Left forelimb (tissue), 1 donor: ENCODE results near the gene SPRED3.
A peak's percentile ranks its signal among the peaks of the same experiment; 100 is the strongest.

Source experiments
- DNase-seq: peaks from one replicate; pipeline ENCODE4 v3.0.0-alpha.2; 2018; ENCODE audit warnings: low spot score

Gene SPRED3

GRCh38 chr19:38373907-38374331 is 14.6 kb upstream of the SPRED3 start:
- DNase-seq, result no peak

- peak; percentile 99 for DNase-seq
Observed at GRCh38 chr19:38374332-38375097, 14.0 kb upstream of the SPRED3 start, which contains the start of gene PSMD8. Gene PSMD8, plus strand, starts transcription at chr19:38374571. Its CDS starts 31 bp downstream, at chr19:38374602.

GRCh38 chr19:38375098-38375493 is 13.4 kb upstream of the SPRED3 start:
- DNase-seq, result no peak

DNA sequence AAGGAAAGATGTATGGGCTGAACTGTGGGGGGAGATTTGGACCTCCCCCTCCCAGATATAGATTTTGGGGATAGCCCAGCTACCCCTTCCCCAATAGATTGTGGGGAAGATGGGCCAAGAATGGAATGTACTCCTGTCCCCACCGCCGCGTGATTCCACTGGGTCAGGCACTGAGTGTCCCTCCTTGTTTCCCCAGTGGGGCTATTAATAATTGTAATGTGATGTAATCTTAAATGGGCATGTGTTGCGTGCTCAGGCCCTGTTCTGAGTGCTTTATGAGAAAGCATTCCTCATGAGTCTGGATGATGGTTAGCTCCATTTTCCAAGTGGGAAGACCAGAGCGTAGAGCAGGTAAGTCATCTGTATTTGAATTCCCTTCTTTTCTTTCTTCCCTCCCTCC is 12.7 kb upstream of the SPRED3 start:
- no peak for DNase-seq

DNA sequence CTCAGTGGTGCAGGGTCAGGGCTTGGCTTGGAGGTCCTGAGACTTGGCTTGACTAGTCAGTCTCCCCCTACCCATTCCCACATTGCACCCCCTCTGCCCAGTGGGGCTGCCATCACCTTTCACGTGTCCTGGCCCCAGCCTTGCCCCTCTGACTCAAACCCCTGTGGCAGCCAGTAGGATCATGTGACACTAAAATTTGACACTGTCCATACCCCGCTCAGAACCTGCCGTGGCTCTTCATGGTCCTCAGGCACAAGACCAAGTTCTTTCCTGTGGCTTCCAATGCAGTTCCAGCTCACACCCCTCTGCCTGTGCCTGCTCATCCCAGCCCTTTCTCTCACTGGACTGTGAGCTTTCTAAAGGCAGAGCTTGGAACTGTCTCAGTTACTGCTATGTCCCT is 11.9 kb upstream of the SPRED3 start:
- DNase-seq, result no peak

DNA sequence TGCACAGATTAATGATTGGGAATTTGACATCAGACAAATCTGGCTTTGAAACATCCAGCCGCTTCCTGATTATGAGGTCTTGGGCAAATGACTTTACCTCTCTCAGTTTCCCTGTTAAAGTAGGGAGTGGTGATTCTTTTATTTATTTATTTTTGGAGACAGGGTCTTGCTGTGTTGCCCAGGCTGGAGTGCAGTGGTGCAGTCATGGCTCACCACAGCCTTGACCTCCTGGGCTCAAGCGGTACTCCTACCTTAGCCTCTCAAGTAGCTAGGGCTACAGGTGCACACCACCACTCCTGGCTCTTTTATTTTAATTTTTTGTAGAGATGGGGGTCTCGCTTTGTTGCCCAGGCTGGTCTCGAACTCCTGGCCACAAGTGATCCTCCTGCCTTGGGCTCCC is 11.4 kb upstream of the SPRED3 start:
- DNase-seq, result no peak

DNA sequence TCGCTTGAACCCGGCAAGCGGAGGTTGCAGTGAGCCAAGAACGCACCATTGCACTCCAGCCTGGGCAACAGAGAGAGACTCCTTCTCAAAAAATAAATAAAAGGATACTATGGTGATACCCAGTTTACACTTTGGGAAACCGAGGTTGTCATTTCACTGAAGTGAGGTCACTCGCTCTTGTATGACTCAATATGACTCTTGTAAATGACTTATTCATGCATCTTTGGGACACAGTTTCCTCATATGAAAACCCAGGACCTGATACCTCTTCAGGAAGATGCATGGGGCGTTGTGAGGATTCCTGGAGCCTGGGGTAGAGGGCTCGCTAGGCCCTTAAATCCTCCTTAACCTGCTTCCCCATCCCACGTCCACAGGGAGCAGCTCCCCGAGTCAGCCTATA is 9.6 kb upstream of the SPRED3 start:
- DNase-seq, result no peak

DNA sequence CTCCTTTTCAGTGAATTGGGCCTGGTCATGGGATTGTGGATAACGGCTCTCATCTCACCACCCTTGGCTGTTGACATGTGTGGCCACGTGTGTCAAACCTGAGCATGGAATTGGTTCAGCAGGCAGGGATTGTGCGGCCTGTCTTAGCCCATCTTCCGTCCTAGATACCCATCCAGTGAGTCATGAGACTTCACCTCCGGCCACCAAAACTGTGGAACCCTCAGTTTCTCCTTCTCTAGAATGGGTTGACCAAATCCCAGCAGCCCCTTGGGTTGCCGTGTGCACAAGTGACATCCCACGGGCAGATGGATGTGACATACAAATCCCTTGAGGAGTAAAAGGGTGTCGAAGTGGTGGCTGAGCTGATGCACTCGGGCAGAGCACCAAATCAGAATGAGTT is 7.4 kb upstream of the SPRED3 start:
- no peak for DNase-seq

DNA sequence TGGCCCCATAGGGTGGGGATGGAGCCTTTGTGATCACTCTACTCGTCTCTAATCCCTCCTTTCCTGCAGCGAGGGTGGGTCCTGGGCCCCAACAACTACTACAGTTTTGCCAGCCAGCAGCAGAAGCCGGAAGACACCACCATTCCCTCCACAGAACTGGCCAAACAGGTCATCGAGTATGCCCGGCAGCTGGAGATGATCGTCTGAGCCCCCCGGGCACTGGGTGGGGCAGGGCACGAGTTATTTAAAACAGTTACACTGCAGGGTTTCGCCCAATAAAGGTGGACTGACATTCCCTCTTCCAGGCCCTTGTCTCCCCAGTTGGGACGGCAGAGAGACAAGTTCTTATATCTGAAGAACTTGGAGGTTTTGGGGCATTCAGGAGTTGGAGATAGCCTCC is 5.3 kb upstream of the SPRED3 start:
- DNase-seq, result no peak

GRCh38 chr19:38383743-38384142 is 4.8 kb upstream of the SPRED3 start:
- no peak for DNase-seq

DNA sequence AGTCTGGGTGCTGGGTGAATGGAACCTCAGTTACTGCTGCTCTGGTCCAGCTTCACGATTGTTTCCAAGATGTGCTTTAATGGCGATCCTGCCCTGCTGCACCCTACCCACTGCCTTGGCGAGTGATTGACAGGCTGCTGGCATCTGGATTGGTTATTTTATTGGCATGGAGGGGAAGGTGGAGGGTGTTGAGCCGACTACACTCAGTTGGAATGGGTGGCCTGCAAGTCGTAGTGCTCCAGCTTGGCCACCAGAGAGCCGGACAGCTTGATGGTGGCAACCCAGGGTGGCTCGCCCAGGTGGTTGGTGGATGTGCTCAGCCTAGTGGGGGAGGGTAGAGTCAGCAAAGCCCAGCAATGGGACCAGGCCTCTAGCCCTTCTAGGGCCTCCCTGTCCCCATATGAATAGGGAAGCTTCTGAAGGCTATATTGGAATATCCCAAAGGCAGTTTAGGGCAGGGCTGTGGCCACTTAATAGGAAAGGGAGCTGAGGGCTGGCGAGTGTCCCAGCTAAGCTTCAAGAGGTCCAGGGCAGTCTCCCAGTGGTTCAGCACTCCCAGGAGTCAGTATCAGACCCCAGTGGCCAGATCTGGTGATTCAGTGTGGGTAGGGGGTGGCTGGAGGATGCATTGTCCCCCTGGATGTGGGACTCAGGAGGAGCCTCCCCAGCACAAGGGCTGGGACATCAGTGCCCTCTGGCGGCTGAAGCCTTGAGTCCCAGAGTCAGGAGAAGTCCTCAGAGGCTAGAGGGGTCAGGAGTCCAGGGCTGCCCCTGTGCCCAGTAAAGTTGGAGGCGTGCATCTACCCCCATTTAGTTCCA is 4.1 kb upstream of the SPRED3 start:
- DNase-seq, result no peak

DNA sequence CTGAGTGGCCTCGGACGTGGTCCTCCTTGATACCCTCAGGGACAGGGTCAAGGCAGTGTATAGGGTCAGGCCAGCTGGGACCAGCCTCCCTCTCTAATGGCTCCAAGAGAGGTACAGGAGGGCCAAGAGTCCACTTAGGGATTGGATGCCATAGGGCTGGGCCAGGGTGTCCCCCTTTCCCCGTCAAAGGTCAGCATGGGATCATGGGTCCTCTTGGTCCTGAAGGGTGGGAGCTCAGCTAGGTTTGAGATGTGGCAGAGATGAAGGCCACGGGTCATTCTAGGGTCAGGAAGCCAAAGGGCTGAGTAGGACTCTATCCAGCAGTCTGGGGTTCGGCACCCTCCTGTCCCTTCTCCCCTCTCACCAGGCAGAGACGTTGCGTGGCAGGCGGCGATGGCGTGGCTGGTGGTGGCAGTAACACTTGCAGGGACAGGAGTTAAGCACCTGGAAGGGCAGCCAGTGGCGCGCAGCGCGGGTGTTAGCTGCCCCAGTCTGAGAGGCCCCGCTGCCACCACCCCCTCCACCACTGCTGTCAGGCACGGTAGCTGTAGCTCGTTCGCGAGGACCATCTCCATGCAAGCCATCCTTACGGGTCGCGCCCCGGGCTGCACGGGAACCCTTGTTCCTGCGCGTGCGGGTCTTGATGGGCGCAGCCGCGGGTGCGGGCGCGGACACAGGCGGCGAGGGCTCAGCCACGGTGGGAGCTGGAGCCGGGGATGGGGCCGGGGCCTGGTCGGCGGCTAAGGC is 3.3 kb upstream of the SPRED3 start:
- no peak for DNase-seq

DNA sequence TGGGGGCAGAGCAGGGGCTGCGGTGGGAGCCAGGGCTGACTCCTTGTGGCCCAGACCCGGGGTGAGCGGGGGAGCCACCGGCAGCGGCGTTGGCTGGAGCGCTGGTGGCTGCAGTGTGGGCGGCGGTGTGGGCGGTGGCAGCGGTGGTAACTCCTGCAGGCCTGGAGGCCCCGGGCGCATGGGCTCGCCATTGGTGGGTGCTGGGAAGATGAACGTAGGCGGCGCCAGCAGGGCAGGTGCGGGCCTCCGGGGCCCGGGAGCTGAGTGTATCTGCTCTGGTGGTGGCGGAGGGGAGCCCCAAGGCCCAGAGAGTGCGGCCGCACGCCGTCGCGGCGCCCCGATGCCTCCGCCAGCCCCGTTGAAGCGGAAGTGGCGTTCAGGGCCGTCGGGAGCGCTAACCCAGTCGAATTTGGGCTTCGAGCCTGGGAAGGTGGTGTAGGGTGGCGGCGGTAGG is 2.7 kb upstream of the SPRED3 start:
- DNase-seq, result no peak

- no peak for DNase-seq
Observed at GRCh38 chr19:38386300-38386970, 2.1 kb upstream of the SPRED3 start.

DNA sequence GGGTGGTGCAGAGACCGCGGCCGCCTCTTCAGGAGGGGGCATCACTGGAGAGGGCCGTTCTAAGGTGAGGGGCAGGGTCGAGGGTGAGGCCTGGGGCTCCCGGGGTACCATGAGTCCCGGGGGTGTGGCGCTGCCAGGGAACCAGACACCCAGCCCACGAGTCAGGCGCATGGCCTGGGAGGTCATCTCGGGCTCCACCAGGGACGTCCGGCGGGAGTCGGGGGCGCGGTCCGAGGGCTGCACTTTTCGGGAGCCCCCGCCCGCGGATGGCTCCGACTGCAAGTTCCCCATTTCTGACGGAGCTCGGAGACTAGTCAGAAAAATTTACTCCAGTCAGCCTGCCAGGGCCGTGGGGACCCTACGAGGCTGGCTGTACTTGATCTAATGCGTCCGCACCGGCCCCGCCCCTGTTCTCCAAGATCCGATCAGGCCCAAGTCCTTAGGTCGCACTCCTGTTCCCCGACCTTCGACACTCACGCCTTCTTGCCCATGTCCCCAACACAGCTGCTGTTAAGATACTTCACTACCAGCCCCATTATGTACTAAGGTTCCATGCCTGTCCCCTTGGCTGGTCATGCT is 1.4 kb upstream of the SPRED3 start:
- DNase-seq, result no peak

GRCh38 chr19:38387550-38388348 is 748 bp upstream of the SPRED3 start, which contains the start of gene GGN:
Gene GGN, minus strand, starts transcription at chr19:38388034. Its CDS starts 773 bp downstream, at chr19:38387261.
- no peak for DNase-seq

- DNase-seq, result no peak
Observed at GRCh38 chr19:38389101-38389925, 816 bp downstream of the SPRED3 start.

DNA sequence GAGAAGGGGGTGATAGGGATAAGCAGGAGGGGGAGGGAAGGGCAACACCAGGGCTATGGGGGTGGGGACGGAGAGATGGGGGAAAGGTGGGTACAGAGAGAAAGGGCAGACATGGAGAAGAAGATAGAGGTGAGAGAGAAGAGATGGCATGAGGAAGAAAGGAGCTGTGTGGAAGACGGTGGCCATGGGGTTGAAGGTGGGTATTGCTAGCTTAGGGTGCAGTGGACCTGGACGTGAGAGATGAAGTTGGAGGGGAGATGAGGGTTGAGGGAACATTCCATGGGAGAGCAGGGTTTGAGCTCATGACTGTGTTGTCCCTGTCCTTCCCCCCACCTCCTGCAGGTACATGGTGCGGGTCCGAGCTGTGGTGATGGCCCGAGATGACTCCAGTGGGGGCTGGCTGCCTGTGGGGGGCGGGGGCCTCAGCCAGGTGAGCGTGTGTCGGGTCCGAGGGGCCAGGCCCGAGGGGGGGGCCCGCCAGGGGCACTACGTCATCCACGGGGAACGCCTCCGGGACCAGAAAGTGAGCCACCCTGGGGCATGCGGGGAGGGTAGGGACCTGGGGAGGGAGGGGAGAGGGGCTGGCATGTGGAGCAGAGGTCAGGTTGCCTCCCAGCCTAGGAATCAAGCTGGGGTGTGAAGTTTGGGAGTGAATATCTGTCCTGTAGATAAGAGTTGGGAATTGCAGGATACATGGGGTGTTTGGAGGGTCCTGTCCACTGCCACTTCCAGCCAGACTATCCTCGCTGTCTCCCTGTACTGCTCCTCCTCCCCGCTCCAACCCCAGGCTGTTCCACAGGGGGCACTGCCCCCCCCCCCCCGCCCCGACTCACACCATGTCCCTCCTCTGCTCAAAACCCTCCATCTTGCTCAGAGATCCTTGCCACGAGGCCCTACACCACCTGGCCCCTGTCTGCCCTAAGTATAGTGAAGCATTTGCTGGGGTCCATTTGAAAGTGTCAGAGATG is 1.7 kb downstream of the SPRED3 start:
- DNase-seq, result no peak
